HL-60 (cell line): ENCODE results near the gene PPEF2.

Source experiments
- DNase-seq, 2 experiments: peaks; one replicate each; pipeline ENCODE4 v3.0.0-alpha.2; 2010 to 2020; ENCODE audit warnings: low read depth in 1 of 2, low spot score in 1 of 2
- H3K27ac ChIP-seq: fragments of 250-450 bp; sonication (Bioruptor Pico); replicated peaks from 2 replicates; pipeline ENCODE4 v1.5.1; 2020; ENCODE audit warnings: mild to moderate bottlenecking, moderate library complexity
- H3K27me3 ChIP-seq: fragments of 250-450 bp; sonication (Bioruptor Pico); 2 replicates; pipeline ENCODE4 v1.5.1; 2021; ENCODE audit warnings: mild to moderate bottlenecking, moderate library complexity; ENCODE audit not compliant: insufficient read depth, poor library complexity, severe bottlenecking
- H3K4me3 ChIP-seq: replicated peaks from 2 replicates; pipeline ENCODE4 v1.5.1; 2011; ENCODE audit warnings: mild to moderate bottlenecking, control low read depth, low read length; ENCODE audit not compliant: insufficient read depth
- GABPA ChIP-seq: IDR thresholded peaks from 2 replicates; pipeline ENCODE4 v1.6.1; 2012; ENCODE audit warnings: low read depth
- POLR2AphosphoS5 ChIP-seq: IDR thresholded peaks from 2 replicates; pipeline ENCODE4 v1.6.1; 2012; ENCODE audit warnings: low read depth

Gene PPEF2

GRCh38 chr4:75817901-75818300 lies 84.4 kb downstream of the PPEF2 start:
- Histone ChIP-seq H3K27ac (no peak overlapping the region), H3K4me3 (no peak overlapping the region), H3K27me3 (no peaks in the 10 kb centered on the region)
- DNase-seq = no peak
- no peak for TF ChIP-seq POLR2AphosphoS5
- no peak for TF ChIP-seq GABPA
